GM10266 (cell line): ENCODE measurements around the gene CCDC171.

ENCODE experiments used
- DNase-seq: peaks from one replicate; pipeline ENCODE4 v3.0.0; 2012; ENCODE audit errors: extremely low spot score
- TF ChIP-seq, protein P1 (sequence below): IDR thresholded peaks from 2 replicates; pipeline ENCODE4 v1.5.1; 2012; ENCODE audit warnings: mild to moderate bottlenecking, low read depth; ENCODE audit not compliant: control insufficient read depth, insufficient read depth; ENCODE audit errors: missing control alignments

CCDC171 gene

DNA sequence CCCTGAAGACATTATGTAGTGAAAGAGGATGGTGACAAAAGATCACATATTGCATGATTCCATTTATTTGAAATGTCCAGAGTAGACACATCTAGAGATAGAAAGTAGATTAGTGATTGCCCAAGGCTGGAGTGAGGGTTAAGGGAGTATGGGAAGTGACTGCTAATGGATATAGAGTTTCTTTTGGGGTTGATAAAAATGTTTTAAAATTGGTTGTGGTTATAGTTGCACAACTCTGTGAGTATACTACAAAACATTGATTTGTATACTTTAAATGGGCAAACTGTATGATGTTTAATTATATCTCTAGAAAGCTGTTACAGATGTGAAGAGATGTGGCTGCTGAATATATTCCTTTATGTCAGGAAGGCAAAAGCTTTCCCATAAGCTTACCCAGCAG lies 202.8 kb downstream of the CCDC171 start:
- TF ChIP-seq, protein P1, sequence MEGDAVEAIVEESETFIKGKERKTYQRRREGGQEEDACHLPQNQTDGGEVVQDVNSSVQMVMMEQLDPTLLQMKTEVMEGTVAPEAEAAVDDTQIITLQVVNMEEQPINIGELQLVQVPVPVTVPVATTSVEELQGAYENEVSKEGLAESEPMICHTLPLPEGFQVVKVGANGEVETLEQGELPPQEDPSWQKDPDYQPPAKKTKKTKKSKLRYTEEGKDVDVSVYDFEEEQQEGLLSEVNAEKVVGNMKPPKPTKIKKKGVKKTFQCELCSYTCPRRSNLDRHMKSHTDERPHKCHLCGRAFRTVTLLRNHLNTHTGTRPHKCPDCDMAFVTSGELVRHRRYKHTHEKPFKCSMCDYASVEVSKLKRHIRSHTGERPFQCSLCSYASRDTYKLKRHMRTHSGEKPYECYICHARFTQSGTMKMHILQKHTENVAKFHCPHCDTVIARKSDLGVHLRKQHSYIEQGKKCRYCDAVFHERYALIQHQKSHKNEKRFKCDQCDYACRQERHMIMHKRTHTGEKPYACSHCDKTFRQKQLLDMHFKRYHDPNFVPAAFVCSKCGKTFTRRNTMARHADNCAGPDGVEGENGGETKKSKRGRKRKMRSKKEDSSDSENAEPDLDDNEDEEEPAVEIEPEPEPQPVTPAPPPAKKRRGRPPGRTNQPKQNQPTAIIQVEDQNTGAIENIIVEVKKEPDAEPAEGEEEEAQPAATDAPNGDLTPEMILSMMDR, result no peak
- DNase-seq, result no peak

DNA sequence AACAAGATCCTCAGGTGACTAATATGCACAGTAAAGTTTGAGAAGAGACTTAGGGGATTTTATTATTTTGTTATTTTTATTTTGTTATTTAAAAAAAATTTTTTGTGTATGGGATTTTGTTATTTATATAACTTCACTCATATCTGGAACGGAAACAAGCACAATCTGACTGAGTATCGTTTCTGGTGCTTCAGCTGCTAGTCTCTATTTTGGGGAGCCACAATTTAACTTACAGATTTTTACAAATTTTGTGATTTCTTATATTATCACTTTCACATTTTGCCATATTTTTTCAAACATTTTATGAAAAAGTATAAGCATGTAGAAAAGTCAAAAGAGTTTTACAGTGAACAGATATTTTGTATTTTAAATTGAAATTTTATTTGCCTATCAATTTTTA lies 208.7 kb downstream of the CCDC171 start:
- TF ChIP-seq, protein P1, result no peak
- no peak for DNase-seq

DNA sequence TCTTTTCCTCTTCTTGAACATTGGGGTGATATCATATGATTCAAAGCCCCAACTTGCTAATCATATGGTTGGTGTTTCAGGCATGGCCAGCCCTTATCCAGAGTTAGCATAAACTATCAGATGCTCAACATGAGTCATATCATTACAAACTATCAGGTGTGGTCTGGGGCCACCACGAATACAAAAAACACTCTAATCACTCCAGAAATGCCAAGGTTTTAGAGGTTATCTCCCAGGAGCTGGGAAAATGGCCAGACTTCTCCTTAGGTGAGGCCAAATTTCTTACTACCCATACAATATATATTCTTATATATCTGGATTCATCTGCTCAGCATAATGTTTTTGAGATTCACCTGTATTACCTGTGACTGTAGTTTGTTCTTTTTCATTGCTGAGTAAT lies 210.5 kb downstream of the CCDC171 start:
- DNase-seq, result no peak
- TF ChIP-seq, protein P1, result no peak

DNA sequence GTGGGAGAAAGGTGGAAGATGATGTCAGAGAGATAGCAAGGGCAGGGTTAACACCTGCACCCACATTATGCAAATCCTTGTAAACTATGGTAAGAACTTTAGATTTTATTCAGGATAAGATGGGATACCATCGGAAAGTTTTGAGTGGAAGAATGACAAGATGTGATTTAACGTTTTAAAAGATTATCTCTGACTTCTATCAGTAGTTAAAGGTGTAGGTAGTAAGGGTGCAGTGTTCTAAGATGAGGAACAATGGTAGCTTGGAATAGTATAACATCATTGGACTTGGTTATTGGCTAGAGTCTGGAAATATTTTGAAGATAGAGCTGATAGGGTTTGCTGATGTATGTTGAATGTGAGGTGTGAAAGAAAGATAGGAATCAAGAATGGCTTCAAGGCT lies 211.3 kb downstream of the CCDC171 start:
- no peak for DNase-seq
- TF ChIP-seq, protein P1, result no peak

DNA sequence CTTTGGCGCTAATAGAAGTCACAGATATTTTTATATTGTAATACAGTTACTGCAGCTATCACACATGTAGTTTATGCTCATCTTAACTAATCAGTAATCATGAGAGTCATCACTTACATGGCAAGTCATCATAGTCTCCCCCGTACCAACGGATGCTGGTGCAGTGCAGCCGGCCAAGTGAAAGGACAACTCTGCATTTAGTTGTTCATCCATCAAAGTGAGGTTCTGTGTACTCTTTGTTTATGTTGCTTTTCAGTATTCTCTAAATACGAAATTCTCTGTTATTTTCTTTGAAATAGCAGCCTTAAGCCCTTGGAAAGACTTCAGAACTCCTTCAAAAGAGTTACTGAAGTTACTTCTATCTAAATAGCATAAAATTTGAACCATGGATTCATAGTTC lies 216.7 kb downstream of the CCDC171 start:
- DNase-seq, result no peak
- TF ChIP-seq, protein P1, result no peak

DNA sequence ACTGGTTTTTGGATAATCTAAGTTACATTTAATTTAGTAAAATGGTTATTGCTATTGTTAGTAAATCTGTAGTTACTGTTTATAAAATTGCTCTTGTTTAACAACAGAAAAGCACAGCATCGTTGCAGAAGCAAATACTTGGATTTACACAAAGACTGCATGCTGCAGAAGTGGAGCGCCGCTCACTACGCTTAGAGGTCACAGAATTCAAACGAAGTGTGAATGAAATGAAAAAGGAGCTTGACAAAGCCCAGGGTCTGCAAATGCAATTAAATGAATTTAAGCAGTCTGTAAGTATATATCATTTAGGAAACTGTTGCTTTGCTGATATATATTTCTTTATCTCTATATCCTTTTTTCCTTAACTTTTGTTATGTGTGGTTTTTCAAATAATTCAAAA lies 226.0 kb downstream of the CCDC171 start:
- no peak for DNase-seq
- TF ChIP-seq, protein P1, result no peak

DNA sequence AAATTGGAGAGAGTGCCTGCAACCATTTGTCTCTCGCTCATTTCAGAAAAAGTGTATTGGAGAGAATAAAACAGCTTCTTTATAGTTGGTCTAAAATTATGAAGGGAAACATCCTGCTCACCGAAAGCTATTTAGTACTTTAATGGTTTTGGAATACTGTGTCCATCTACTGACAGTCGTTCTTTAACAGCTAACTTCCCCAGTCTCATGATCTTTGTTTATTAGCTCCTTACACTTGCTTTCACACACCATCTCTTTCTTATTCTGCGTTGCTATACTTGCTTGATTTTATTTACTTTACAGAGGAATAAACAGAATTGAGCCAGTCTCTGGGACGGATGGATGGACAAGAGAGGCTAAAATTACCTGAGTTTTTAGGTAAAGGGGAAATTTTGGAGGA lies 229.3 kb downstream of the CCDC171 start:
- DNase-seq, result no peak

More for the DNA sequence above, 229.3 kb downstream of the CCDC171 start:
- TF ChIP-seq, protein P1, result no peak
